Prostate gland (tissue), 2 donors: Measurements from ENCODE around the gene FAM131A.

Experiments
- CTCF ChIP-seq, 4 experiments: fragments of 200-600 bp in 2 of 4; fragments of 450-650 bp in 2 of 4; sonication (generic) in 2 of 4; IDR thresholded peaks; 1 replicate in 3 of 4; 2 replicates in 1 of 4; pipeline ENCODE4 v1.5.1; 2016 to 2019; ENCODE audit warnings: antibody characterized with exemption in 4 of 4, mild to moderate bottlenecking in 2 of 4, moderate library complexity in 2 of 4
- POLR2A ChIP-seq: fragments of 450-650 bp; IDR thresholded peaks from one replicate; pipeline ENCODE4 v1.6.1; 2016; ENCODE audit warnings: antibody characterized with exemption, mild to moderate bottlenecking
- POLR2AphosphoS5 ChIP-seq: sonication (generic); formaldehyde crosslinking; IDR thresholded peaks from one replicate; pipeline ENCODE4 v1.6.1; 2017; ENCODE audit warnings: antibody characterized with exemption

DNA sequence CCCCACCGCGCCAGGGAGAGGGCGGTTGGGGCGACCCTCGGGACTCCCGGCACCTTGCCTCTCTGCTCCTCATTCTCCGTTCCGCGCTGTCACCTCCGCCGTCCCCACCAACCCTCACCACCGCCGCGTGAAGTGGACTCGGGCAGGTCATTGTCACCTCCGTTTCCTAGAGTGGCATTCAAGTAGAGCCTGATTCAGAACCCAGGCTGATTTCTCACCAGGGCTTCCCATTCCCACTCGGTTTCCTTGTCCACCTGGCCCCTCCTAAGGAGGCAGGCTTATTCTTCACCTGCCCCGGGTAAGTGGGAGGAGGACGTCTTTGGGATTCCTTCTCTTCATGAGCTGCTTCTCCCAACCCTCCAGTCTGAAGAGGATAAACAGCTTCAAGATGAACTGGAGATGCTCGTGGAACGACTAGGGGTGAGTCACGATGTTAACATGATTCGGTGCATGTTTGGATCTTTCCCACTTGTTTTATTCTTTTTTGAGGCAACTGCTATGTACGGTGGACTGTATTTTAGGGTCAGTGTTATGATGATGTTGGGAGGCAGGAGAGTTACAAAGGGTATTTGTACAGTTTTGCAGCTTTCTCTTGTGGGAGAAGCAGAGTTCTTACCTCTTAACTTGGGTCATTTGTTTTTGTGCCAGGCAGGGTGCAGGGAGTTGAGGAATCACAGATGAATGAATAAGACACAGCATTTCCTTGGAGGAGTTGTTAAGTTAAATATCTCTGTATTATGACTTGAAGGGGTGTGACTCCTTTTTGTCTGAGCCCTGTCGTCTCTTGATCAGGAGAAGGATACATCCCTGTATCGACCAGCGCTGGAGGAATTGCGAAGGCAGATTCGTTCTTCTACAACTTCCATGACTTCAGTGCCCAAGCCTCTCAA is 37.7 kb upstream of the FAM131A start:
- TF ChIP-seq POLR2A (no peak), CTCF (IDR thresholded peaks at IDR 0.05) (no peak), POLR2AphosphoS5 (no peak)
